Measurements from ENCODE around the gene GDPD4. TPM values are rescaled to one million over a fixed set of nuclear protein-coding genes. Genes with fewer than 3 reads are reported as not detected.

GDPD4 gene
- total and polyA plus RNA-seq, 10 donors, result 0.07 to 1.6 (median 0.22) TPM; not detected in 6

DNA sequence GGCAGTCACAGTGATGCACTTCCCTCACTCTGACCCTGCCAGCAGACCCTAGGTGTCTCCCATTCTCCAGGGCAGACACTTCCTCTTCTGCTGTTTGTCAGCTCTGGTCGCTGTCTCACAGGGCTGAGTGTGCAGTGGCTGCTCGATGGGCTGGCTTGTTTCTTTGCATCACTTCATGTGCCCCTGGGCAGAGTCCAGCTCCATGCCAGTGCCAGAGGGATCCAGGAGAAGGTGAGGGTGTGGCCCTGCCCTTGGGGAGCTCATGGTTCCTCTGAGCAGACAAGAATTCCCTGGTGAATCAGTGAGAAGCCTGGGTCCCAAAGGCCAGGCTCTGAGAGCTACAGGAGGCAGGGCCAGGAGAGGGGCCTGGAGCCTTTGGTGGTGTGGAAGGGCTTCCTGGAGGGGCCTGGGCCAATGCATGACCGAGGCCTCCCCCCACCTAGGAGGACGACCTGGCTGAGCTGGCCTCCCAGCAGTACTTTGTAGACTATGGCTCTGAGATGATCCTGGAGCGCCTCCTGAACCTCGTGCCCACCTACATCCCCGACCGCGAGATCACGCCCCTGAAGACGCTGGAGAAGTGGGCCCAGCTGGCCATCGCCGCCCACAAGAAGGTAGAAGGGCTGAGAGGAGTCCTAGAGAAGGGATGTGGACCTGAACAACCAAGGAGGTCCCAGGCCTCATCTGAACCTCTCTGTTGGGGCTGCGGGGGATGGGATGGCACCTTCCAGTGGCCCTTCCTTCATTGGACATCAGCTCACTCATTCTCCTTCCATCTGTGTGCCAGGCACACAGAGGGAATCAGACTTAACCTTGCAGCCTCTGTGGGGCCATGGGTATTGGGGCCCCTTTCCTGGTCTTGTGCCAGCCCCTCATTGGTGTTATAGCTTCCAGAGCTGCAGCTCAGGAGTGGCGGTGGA is 107.3 kb downstream of the GDPD4 start:
- 75 to 90% (median 85%) methylated on average over 3 to 15 of the region's 15 CpGs for WGBS, 5 donors
- intact Hi-C loops (cut with DNase I; ENCODE audit: low total_unique reads), result loop anchor here (10.0 kb wide), 1 partner anchor 351 kb away; no protein-coding TSS in a partner anchor
- peaks cover 0 to 77% (median 9%) of the 10 kb centered on the region in 6 donors for H3K36me3 ChIP-seq
- peak; percentile 64 for DNase-seq
- no peaks in the 10 kb centered on the region for H3K4me1 ChIP-seq
- no peaks in the 10 kb centered on the region for H3K27me3 ChIP-seq (replicated peaks in 1 of 7)
- no peaks in the 10 kb centered on the region for H3K9me3 ChIP-seq
- H3K4me3 ChIP-seq, result no peak overlapping the region
- no peak for TF ChIP-seq POLR2AphosphoS5 (IDR thresholded peaks at IDR 0.05)
- TF ChIP-seq, protein P1, sequence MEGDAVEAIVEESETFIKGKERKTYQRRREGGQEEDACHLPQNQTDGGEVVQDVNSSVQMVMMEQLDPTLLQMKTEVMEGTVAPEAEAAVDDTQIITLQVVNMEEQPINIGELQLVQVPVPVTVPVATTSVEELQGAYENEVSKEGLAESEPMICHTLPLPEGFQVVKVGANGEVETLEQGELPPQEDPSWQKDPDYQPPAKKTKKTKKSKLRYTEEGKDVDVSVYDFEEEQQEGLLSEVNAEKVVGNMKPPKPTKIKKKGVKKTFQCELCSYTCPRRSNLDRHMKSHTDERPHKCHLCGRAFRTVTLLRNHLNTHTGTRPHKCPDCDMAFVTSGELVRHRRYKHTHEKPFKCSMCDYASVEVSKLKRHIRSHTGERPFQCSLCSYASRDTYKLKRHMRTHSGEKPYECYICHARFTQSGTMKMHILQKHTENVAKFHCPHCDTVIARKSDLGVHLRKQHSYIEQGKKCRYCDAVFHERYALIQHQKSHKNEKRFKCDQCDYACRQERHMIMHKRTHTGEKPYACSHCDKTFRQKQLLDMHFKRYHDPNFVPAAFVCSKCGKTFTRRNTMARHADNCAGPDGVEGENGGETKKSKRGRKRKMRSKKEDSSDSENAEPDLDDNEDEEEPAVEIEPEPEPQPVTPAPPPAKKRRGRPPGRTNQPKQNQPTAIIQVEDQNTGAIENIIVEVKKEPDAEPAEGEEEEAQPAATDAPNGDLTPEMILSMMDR (IDR thresholded peaks at IDR 0.05 in 8 of 11, conservative IDR thresholded peaks at IDR 0.05 in 3 of 11), result no peak
- H3K27ac ChIP-seq, result no peak overlapping the region

DNA sequence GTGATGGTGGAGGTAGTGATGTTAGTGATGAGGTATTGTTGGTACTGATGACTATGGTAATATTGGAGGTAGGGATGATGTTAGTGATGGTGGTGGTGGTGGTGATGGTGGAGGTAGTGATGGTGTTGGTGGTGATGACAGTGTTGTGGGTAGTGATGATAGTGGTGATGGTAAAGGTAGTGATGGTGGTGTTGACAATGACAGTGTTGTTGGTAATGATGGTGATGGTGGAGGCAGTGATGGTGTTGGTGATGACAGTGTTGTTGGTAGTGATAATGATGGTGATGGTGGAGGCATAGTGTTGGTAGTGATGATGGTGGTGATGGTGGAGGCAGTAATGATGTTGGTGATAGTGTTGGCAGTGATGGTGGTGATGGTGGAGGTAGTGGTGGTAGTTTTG is 108.3 kb downstream of the GDPD4 start:
- Histone ChIP-seq H3K36me3 (peaks cover 0 to 75% (median 9%) of the 10 kb centered on the region in 6 donors), H3K4me3 (no peak overlapping the region), H3K27ac (no peak overlapping the region), H3K27me3 (replicated peaks in 1 of 7) (no peaks in the 10 kb centered on the region), H3K9me3 (no peaks in the 10 kb centered on the region), H3K4me1 (no peaks in the 10 kb centered on the region)
- intact Hi-C loops (cut with DNase I; ENCODE audit: low total_unique reads), result loop anchor here (10.0 kb wide), 1 partner anchor 352 kb away; no protein-coding TSS in a partner anchor
- no peak for TF ChIP-seq POLR2A (IDR thresholded peaks at IDR 0.05)
- TF ChIP-seq, protein P1 (IDR thresholded peaks at IDR 0.05 in 8 of 11, conservative IDR thresholded peaks at IDR 0.05 in 3 of 11), result no peak
- TF ChIP-seq POLR2AphosphoS5 (IDR thresholded peaks at IDR 0.05), result no peak
- DNase-seq, result no peak

DNA sequence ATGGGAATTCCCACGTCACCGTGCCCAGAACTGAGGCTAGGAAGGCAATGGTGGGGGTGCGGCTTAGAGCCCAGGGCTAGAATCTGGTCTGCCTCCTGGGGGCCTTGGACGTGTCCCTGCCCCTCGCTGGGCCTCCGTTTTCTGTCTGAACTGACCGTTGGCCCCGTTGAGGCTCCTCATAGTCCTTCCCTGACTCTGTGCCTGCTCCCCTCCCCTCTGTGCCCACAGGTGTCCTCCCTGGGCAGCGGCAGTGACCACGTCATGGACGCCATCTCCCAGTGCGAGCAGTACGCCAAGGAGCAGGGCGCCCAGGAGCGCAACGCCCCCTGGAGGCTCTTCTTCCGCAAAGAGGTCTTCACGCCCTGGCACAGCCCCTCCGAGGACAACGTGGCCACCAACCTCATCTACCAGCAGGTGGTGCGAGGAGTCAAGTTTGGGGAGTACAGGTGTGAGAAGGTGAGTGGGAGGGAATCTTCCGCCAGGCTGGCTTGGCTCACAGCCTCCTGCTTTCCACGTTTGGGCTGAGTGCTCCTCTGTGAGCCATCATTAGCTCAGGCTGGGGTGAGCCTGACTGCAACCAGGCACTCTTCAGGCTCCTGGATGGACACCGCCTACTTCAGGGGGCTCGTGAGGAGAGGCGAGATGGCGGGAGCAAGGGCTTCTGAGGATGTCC is 109.5 kb downstream of the GDPD4 start:
- TF ChIP-seq POLR2A (IDR thresholded peaks at IDR 0.05), result no peak
- TF ChIP-seq, protein P1 (IDR thresholded peaks at IDR 0.05 in 8 of 11, conservative IDR thresholded peaks at IDR 0.05 in 3 of 11), result peak in 7 of 11 experiments; percentile 24 to 54 (median 41)
- Histone ChIP-seq H3K36me3 (peaks cover 0 to 63% (median 9%) of the 10 kb centered on the region in 6 donors), H3K27me3 (replicated peaks in 1 of 7) (no peaks in the 10 kb centered on the region), H3K27ac (no peak overlapping the region), H3K4me3 (no peak overlapping the region), H3K9me3 (no peaks in the 10 kb centered on the region), H3K4me1 (no peaks in the 10 kb centered on the region)
- 47 to 61% (median 53%) methylated on average over 27 of the region's 27 CpGs for WGBS, 5 donors
- no peak for DNase-seq
- intact Hi-C loops (cut with DNase I; ENCODE audit: low total_unique reads), result loop anchor here (10.0 kb wide), 1 partner anchor 353 kb away; no protein-coding TSS in a partner anchor

DNA sequence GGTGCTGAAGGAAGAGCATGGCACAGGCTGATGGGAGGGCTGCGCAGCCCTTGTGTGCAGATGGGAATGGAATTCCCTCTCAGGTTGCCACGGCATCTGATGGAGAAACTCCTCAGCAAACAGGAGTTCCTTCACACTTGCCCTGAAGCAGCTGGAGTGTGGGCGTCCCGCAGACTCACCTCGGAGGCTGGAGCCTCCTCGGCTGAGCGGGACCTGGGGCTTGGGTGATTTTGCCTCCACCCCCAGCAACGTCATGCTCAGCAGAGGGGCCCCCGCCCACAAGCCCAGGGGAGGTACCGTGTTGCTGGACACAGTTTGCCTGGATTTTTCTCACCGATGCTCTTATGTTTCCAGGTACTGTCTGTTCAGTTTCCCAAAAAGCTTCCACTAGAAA is 110.1 kb downstream of the GDPD4 start:
- peaks cover 0 to 62% (median 9%) of the 10 kb centered on the region in 6 donors for H3K36me3 ChIP-seq
- intact Hi-C loops (cut with DNase I; ENCODE audit: low total_unique reads), result loop anchor here (10.0 kb wide), 1 partner anchor 353 kb away; no protein-coding TSS in a partner anchor
- 81 to 93% (median 87%) methylated on average over 10 to 11 of the region's 11 CpGs for WGBS, 5 donors
- no peak overlapping the region for H3K4me3 ChIP-seq
- no peak for DNase-seq
- no peaks in the 10 kb centered on the region for H3K27me3 ChIP-seq (replicated peaks in 1 of 7)
- H3K4me1 ChIP-seq, result no peaks in the 10 kb centered on the region
- TF ChIP-seq POLR2AphosphoS5 (IDR thresholded peaks at IDR 0.05), result no peak
- TF ChIP-seq, protein P1 (IDR thresholded peaks at IDR 0.05 in 8 of 11, conservative IDR thresholded peaks at IDR 0.05 in 3 of 11), result no peak
- no peak for TF ChIP-seq POLR2A (IDR thresholded peaks at IDR 0.05)
- no peaks in the 10 kb centered on the region for H3K9me3 ChIP-seq
- no peak overlapping the region for H3K27ac ChIP-seq

Measured in spleen (tissue), 11 donors.